IMR-90 (cell line): Measurements from ENCODE around the gene ARF3. TPM values are rescaled to one million over a fixed set of nuclear protein-coding genes. Genes with fewer than 3 reads are reported as not detected.

Experiments used
- ATAC-seq: fragments of 200-7000 bp; cut with Tn5 transposase; 2 replicates; pipeline ENCODE4 v1.9.1; 2020; ENCODE audit warnings: low read depth, mild to moderate bottlenecking, moderate library complexity
- BruUV-seq: library from RNA; stranded (reverse); fragments of 400-500 nt; replicated peaks from 2 replicates; lab custom pipeline; 2021; lab: Mats Ljungman, UMichigan
- CTCF ChIA-PET: fragments of 300-600 bp; formaldehyde crosslinking; extraction: SDS; loops from one replicate; lab custom pipeline; 2021; ENCODE audit warnings: antibody characterized with exemption; lab: Yijun Ruan, JAX
- POLR2A ChIA-PET: fragments of 300-600 bp; sonication (Branson Sonifier 250); formaldehyde crosslinking; loops from one replicate; lab custom pipeline; 2022; ENCODE audit warnings: antibody characterized with exemption; ENCODE audit not compliant: unreplicated experiment; lab: Charles Lee
- DNase-seq: peaks from one replicate; pipeline ENCODE4 v3.0.0; 2013
- H2AFZ ChIP-seq: replicated peaks from 2 replicates; pipeline ENCODE3; 2013; ENCODE audit warnings: low read length, mild to moderate bottlenecking; ENCODE audit not compliant: poor library complexity
- H2AK5ac ChIP-seq: 2 replicates; pipeline ENCODE4 v1.6.1; 2013; ENCODE audit warnings: low read depth, low read length, inconsistent platforms
- H2AK9ac ChIP-seq: replicated peaks from 2 replicates; pipeline ENCODE3; 2013; ENCODE audit warnings: mild to moderate bottlenecking, low read depth, low read length, moderate library complexity; ENCODE audit not compliant: poor library complexity
- H2BK120ac ChIP-seq: 2 replicates; pipeline ENCODE4 v1.6.1; 2013; ENCODE audit warnings: low read depth, low read length, inconsistent platforms
- H2BK15ac ChIP-seq: 3 replicates; pipeline ENCODE4 v1.6.1; 2013; ENCODE audit warnings: low read depth, low read length, inconsistent platforms
- H2BK20ac ChIP-seq: 2 replicates; pipeline ENCODE4 v1.6.1; 2013; ENCODE audit warnings: low read depth, mild to moderate bottlenecking, inconsistent platforms, low read length, moderate library complexity
- H2BK5ac ChIP-seq: 2 replicates; pipeline ENCODE4 v1.6.1; 2013; ENCODE audit warnings: mild to moderate bottlenecking, low read depth, low read length, inconsistent platforms; ENCODE audit not compliant: poor library complexity, severe bottlenecking
- H3K14ac ChIP-seq: replicated peaks from 2 replicates; pipeline ENCODE4 v1.6.1; 2013; ENCODE audit warnings: low read depth, low read length, inconsistent platforms
- H3K18ac ChIP-seq: 2 replicates; pipeline ENCODE4 v1.6.1; 2013; ENCODE audit warnings: low read depth, low read length, control low read depth
- H3K23ac ChIP-seq: 2 replicates; pipeline ENCODE4 v1.6.1; 2013; ENCODE audit warnings: low read depth, low read length, inconsistent platforms
- H3K27ac ChIP-seq: 2 replicates; pipeline ENCODE4 v1.5.1; 2013; ENCODE audit warnings: mild to moderate bottlenecking, control low read depth, low read length; ENCODE audit not compliant: insufficient read depth
- H3K27me3 ChIP-seq: 2 replicates; pipeline ENCODE4 v1.6.1; 2013; ENCODE audit warnings: low read length; ENCODE audit not compliant: control insufficient read depth, insufficient read depth
- H3K36me3 ChIP-seq: 2 replicates; pipeline ENCODE4 v1.6.1; 2013; ENCODE audit warnings: low read length, mixed read lengths; ENCODE audit not compliant: control insufficient read depth, insufficient read depth
- H3K4ac ChIP-seq: 2 replicates; pipeline ENCODE4 v1.6.1; 2013; ENCODE audit warnings: low read depth, low read length, inconsistent platforms
- H3K4me1 ChIP-seq: 2 replicates; pipeline ENCODE4 v1.6.1; 2013; ENCODE audit warnings: low read length, mixed read lengths; ENCODE audit not compliant: control insufficient read depth, insufficient read depth
- H3K4me2 ChIP-seq: 2 replicates; pipeline ENCODE4 v1.6.1; 2013; ENCODE audit warnings: low read depth, mild to moderate bottlenecking, control low read depth, low read length, moderate library complexity
- H3K4me3 ChIP-seq: 2 replicates; pipeline ENCODE4 v1.5.1; 2013; ENCODE audit warnings: low read depth, mild to moderate bottlenecking, control low read depth, low read length, moderate library complexity; ENCODE audit not compliant: insufficient read depth
- H3K56ac ChIP-seq: 2 replicates; pipeline ENCODE4 v1.6.1; 2013; ENCODE audit warnings: low read length, inconsistent platforms; ENCODE audit not compliant: insufficient read depth; ENCODE audit errors: extremely low read depth
- H3K79me1 ChIP-seq, 2 experiments: 2 replicates each; pipeline ENCODE4 v1.6.1; 2013; ENCODE audit warnings: low read length in 2 of 2, inconsistent platforms in 1 of 2, low read depth in 1 of 2
- H3K9ac ChIP-seq: 2 replicates; pipeline ENCODE4 v1.6.1; 2013; ENCODE audit warnings: low read depth, low read length, control low read depth
- H3K9me1 ChIP-seq: 2 replicates; pipeline ENCODE4 v1.6.1; 2013; ENCODE audit warnings: low read length, inconsistent platforms; ENCODE audit not compliant: insufficient read depth
- H3K9me3 ChIP-seq: 2 replicates; pipeline ENCODE4 v1.6.1; 2013; ENCODE audit warnings: low read length; ENCODE audit not compliant: control insufficient read depth, insufficient read depth
- H4K20me1 ChIP-seq: 2 replicates; pipeline ENCODE4 v1.6.1; 2013; ENCODE audit warnings: low read length, inconsistent platforms; ENCODE audit not compliant: insufficient read depth
- H4K5ac ChIP-seq: 2 replicates; pipeline ENCODE4 v1.6.1; 2013; ENCODE audit warnings: mild to moderate bottlenecking, low read depth, low read length, control low read depth
- H4K8ac ChIP-seq, 2 experiments: 2 replicates each; pipeline ENCODE4 v1.6.1; 2013; ENCODE audit warnings: low read depth in 2 of 2, low read length in 2 of 2, control low read depth in 1 of 2, inconsistent platforms in 1 of 2
- H4K91ac ChIP-seq: 2 replicates; pipeline ENCODE4 v1.6.1; 2013; ENCODE audit warnings: low read depth, low read length, inconsistent platforms; ENCODE audit not compliant: insufficient read depth
- BHLHE40 ChIP-seq: fragments of 150-350 bp; IDR thresholded peaks from 2 replicates; pipeline ENCODE4 v1.6.1; 2016; ENCODE audit warnings: mild to moderate bottlenecking, low read depth, low read length
- CEBPB ChIP-seq: IDR thresholded peaks from 2 replicates; pipeline ENCODE4 v1.6.1; 2012; ENCODE audit warnings: low read depth, low read length, improper control_type of control experiment
- CHD1 ChIP-seq: IDR thresholded peaks from 2 replicates; pipeline ENCODE4 v1.6.1; 2012; ENCODE audit warnings: low read depth, low read length, improper control_type of control experiment
- CTCF ChIP-seq: conservative IDR thresholded peaks from 2 replicates; pipeline ENCODE4 v1.5.1; 2012; ENCODE audit warnings: mild to moderate bottlenecking, low read depth, low read length, improper control_type of control experiment
- FOS ChIP-seq: fragments of 150-350 bp; IDR thresholded peaks from 2 replicates; pipeline ENCODE4 v1.6.1; 2016; ENCODE audit warnings: low read depth, low read length
- MAFK ChIP-seq: IDR thresholded peaks from 2 replicates; pipeline ENCODE4 v1.6.1; 2012; ENCODE audit warnings: low read depth, low read length, improper control_type of control experiment
- MAZ ChIP-seq: IDR thresholded peaks from 2 replicates; pipeline ENCODE4 v1.6.1; 2012; ENCODE audit warnings: low read depth, mild to moderate bottlenecking, low read length, improper control_type of control experiment, moderate library complexity, borderline replicate concordance
- MXI1 ChIP-seq: IDR thresholded peaks from 2 replicates; pipeline ENCODE4 v1.6.1; 2012; ENCODE audit warnings: low read depth, mild to moderate bottlenecking, low read length, moderate library complexity, borderline replicate concordance
- NFE2L2 ChIP-seq: fragments of 150-350 bp; IDR thresholded peaks from 2 replicates; pipeline ENCODE4 v1.6.1; 2016; ENCODE audit warnings: low read depth, mild to moderate bottlenecking, low read length
- RAD21 ChIP-seq: IDR thresholded peaks from 2 replicates; pipeline ENCODE4 v1.6.1; 2012; ENCODE audit warnings: low read length, improper control_type of control experiment
- RCOR1 ChIP-seq: IDR thresholded peaks from 2 replicates; pipeline ENCODE4 v1.6.1; 2012; ENCODE audit warnings: mild to moderate bottlenecking, low read length, improper control_type of control experiment; ENCODE audit not compliant: insufficient replicate concordance
- RFX5 ChIP-seq: IDR thresholded peaks from 2 replicates; pipeline ENCODE4 v1.8.0; 2012; ENCODE audit warnings: low read depth, mild to moderate bottlenecking, low read length, moderate library complexity
- SMC3 ChIP-seq: fragments of 150-350 bp; IDR thresholded peaks from 2 replicates; pipeline ENCODE4 v1.6.1; 2016; ENCODE audit warnings: low read depth, mild to moderate bottlenecking, antibody characterized with exemption, low read length, moderate library complexity
- USF2 ChIP-seq: fragments of 150-350 bp; IDR thresholded peaks from 2 replicates; pipeline ENCODE4 v1.6.1; 2017; ENCODE audit warnings: mild to moderate bottlenecking, antibody characterized with exemption, low read length, low read depth
- WGBS, 2 experiments: methylation state at CpG; one replicate each; pipeline versions ENCODE4 v1.1.5 to v1.1.7; 2013; ENCODE audit warnings: missing lambda C conversion rate in 2 of 2; ENCODE audit not compliant: insufficient read length in 1 of 2; ENCODE audit errors: extremely low coverage in 2 of 2; 5-methylcytosine and 5-hydroxymethylcytosine counted together
- dilution Hi-C: fragments of 300-500 bp; cut with HindIII; formaldehyde crosslinking; loops from one replicate; pipeline ENCODE4 v1.14.3; 2018; ENCODE audit warnings: low sequenced_read_pairs; ENCODE audit not compliant: unreplicated experiment
- in situ Hi-C: fragments of 300-500 bp; cut with MboI; formaldehyde crosslinking; loops from 3 replicates; pipeline ENCODE4 v1.14.3; 2019; ENCODE audit warnings: low sequenced_read_pairs, inconsistent platforms, mixed read lengths
- intact Hi-C: fragments of 100-400 bp; cut with micrococcal nuclease; formaldehyde crosslinking; loops from 2 replicates; pipeline ENCODE4 v1.10.0; 2022
- polyA plus RNA-seq, 3 experiments: library from polyadenylated mRNA; depleted of rRNA; stranded (reverse); fragments of >200 nt; gene quantifications; 2 replicates each; pipeline ENCODE4 v1.2.3, GENCODE V29; 2012; ENCODE audit warnings: low replicate concordance in 1 of 3
- total RNA-seq: library from RNA; depleted of rRNA; stranded (reverse); fragments of >200 nt; gene quantifications from 2 replicates; pipeline ENCODE4 v1.2.3, GENCODE V29; 2012

ARF3 gene
- total and polyA plus RNA-seq, 2 of the 4 experiments (the other 2 are of a cell fraction) = 97.7 to 198 TPM

GRCh38 chr12:48980389-48980952 is 23.2 kb upstream of the ARF3 start:
- no peak overlapping the region for H2BK20ac ChIP-seq
- no TSS peak for BruUV-seq
- no peak overlapping the region for H2AK5ac ChIP-seq
- DNase-seq = no peak
- no peak overlapping the region for H3K18ac ChIP-seq
- H3K4me2 ChIP-seq = no peak overlapping the region; the same call in 1 of the 2 replicates
- H3K4me1 ChIP-seq = peaks cover 3% of the 10 kb centered on the region; the same call in 1 of the 2 replicates
- H3K36me3 ChIP-seq = no peaks in the 10 kb centered on the region
- H4K8ac ChIP-seq = no peak overlapping the region
- no peaks in the 10 kb centered on the region for H3K9me3 ChIP-seq
- H2BK120ac ChIP-seq = no peak overlapping the region
- TF ChIP-seq FOS (no peak), RFX5 (no peak), RAD21 (no peak), MAFK (no peak), MAZ (no peak), SMC3 (no peak), NFE2L2 (no peak), BHLHE40 (no peak), USF2 (no peak), CEBPB (no peak), CHD1 (no peak), MXI1 (no peak), CTCF (no peak), RCOR1 (no peak)
- ATAC-seq = no peak
- no peak overlapping the region for H2BK5ac ChIP-seq
- in situ Hi-C loops = no loop called here
- peak overlapping the region; percentile 84 for H2AFZ ChIP-seq
- no peak overlapping the region for H2AK9ac ChIP-seq
- H4K91ac ChIP-seq = no peak overlapping the region
- H3K4ac ChIP-seq = no peak overlapping the region
- ChIA-PET POLR2A (no interaction called here), CTCF (interaction anchor here (0.6 to 1.7 kb wide), 3 partner anchors 8 to 165 kb away, joined by 3 to 7 read pairs (median 3); no protein-coding TSS in a partner anchor)
- H3K27ac ChIP-seq = no peak overlapping the region
- no peak overlapping the region for H3K56ac ChIP-seq
- H4K20me1 ChIP-seq = peaks cover 16% of the 10 kb centered on the region; the same call in 1 of the 2 replicates
- no peak overlapping the region for H3K14ac ChIP-seq
- dilution Hi-C loops = no loop called here
- no peak overlapping the region for H2BK15ac ChIP-seq
- H3K9me1 ChIP-seq = peaks cover 8% of the 10 kb centered on the region
- WGBS, 2 experiments = 5% methylated on average over 36 of the region's 46 CpGs; no CpG with 5 or more reads in 1 of the 2 experiments
- no peak overlapping the region for H4K5ac ChIP-seq
- peaks cover 91% of the 10 kb centered on the region for H3K27me3 ChIP-seq
- no peak overlapping the region for H3K4me3 ChIP-seq
- no peaks in the 10 kb centered on the region for H3K79me1 ChIP-seq
- peak overlapping the region; percentile 2; the same call in 1 of the 2 replicates for H3K23ac ChIP-seq
- H3K9ac ChIP-seq = no peak overlapping the region
- intact Hi-C loops = no loop called here
